K562 (cell line): ENCODE measurements around the gene SSBP2.

Experiments
- CBX2 ChIP-seq: fragments of 200-600 bp; sonication (generic); IDR thresholded peaks from one replicate; pipeline ENCODE4 v1.6.1; 2012; ENCODE audit warnings: mild to moderate bottlenecking, low read length, inconsistent platforms; ENCODE audit not compliant: insufficient read depth, poor library complexity, severe bottlenecking
- CTCF ChIP-seq, 3 experiments: IDR thresholded peaks in 2 of 3; conservative IDR thresholded peaks in 1 of 3; 2 replicates each; pipeline ENCODE4 v1.5.1; 2011 to 2012; ENCODE audit warnings: low read length in 3 of 3, mild to moderate bottlenecking in 3 of 3, control low read depth in 2 of 3, improper control_type of control experiment in 1 of 3, inconsistent platforms in 1 of 3, low read depth in 1 of 3, mixed read lengths in 1 of 3, moderate library complexity in 1 of 3; ENCODE audit not compliant: insufficient read depth in 2 of 3
- DNMT1 ChIP-seq: fragments of 450-650 bp; IDR thresholded peaks from 2 replicates; pipeline ENCODE4 v1.6.1; 2016; ENCODE audit warnings: antibody characterized with exemption, mild to moderate bottlenecking
- ELF4 ChIP-seq: fragments of 450-650 bp; formaldehyde crosslinking; IDR thresholded peaks from 2 replicates; pipeline ENCODE4 v1.4.0; 2022; ENCODE audit warnings: missing genetic modification characterization
- RAD51 ChIP-seq: fragments of 450-650 bp; IDR thresholded peaks from 2 replicates; pipeline ENCODE4 v1.7.1; 2016; ENCODE audit warnings: low read depth, mild to moderate bottlenecking, borderline replicate concordance
- RB1 ChIP-seq: fragments of 450-650 bp; IDR thresholded peaks from 2 replicates; pipeline ENCODE4 v1.6.1; 2017; ENCODE audit warnings: low read depth, mild to moderate bottlenecking
- RNF2 ChIP-seq: sonication (generic); IDR thresholded peaks from 2 replicates; pipeline ENCODE4 v1.6.1; 2016
- SIN3B ChIP-seq: fragments of 450-650 bp; IDR thresholded peaks from 2 replicates; pipeline ENCODE4 v1.6.1; 2017; ENCODE audit warnings: low read depth, mild to moderate bottlenecking, moderate library complexity
- SP1 ChIP-seq: sonication (generic); formaldehyde crosslinking; IDR thresholded peaks from 2 replicates; pipeline ENCODE4 v1.8.1; 2022; ENCODE audit warnings: mild to moderate bottlenecking, missing genetic modification reagents
- U2AF2 ChIP-seq: fragments of 200-400 bp; formaldehyde crosslinking; optimal IDR thresholded peaks from 2 replicates; pipeline ENCODE3; 2017; ENCODE audit warnings: low read depth, mild to moderate bottlenecking, low read length
- ZNF445 ChIP-seq: fragments of 250-450 bp; sonication (Bioruptor Pico); IDR thresholded peaks from 2 replicates; pipeline ENCODE4 v1.4.0; 2020; ENCODE audit warnings: low read depth, mild to moderate bottlenecking, moderate library complexity

- TF ChIP-seq DNMT1 (no peak), CTCF (IDR thresholded peaks at IDR 0.05 in 2 of 3, conservative IDR thresholded peaks at IDR 0.05 in 1 of 3; ENCODE audit: insufficient read depth in 2 of 3, low read depth in 1 of 3, low read length in 3 of 3) (no peak), RAD51 (no peak), U2AF2 (no peak), ZNF445 (CRISPR knock-in tag) (no peak), SIN3B (no peak), CBX2 (no peak), ELF4 (no peak), SP1 (CRISPR knock-in tag) (no peak), RNF2 (no peak), RB1 (no peak)
Observed at GRCh38 chr5:81371354-81371876, 379.5 kb downstream of the SSBP2 start.
